Smooth muscle cell (in vitro differentiated cells): ENCODE measurements around the gene IL19. TPM values are rescaled to one million over a fixed set of nuclear protein-coding genes. Genes with fewer than 3 reads are reported as not detected.

Source experiments
- DNase-seq: peaks from one replicate; lab custom pipeline; 2025; ENCODE audit not compliant: unreplicated experiment; lab: John Stamatoyannopoulos, UW
- H2AFZ ChIP-seq: fragments of 200-600 bp; sonication (generic); 2 replicates; pipeline ENCODE4 v1.6.0; 2016; ENCODE audit warnings: antibody characterized with exemption, low read depth, mild to moderate bottlenecking
- H3F3A ChIP-seq: fragments of 200-600 bp; sonication (generic); 2 replicates; pipeline ENCODE4 v1.6.0; 2017; ENCODE audit warnings: antibody characterized with exemption, low read depth
- H3K27ac ChIP-seq: fragments of 200-600 bp; sonication (generic); 2 replicates; pipeline ENCODE4 v1.5.1; 2016; ENCODE audit warnings: low read depth, mild to moderate bottlenecking
- H3K27me3 ChIP-seq: fragments of 200-600 bp; sonication (generic); 2 replicates; pipeline ENCODE4 v1.6.1; 2016; ENCODE audit warnings: low read depth, mild to moderate bottlenecking
- H3K36me3 ChIP-seq: fragments of 200-600 bp; sonication (generic); 2 replicates; pipeline ENCODE4 v1.5.1; 2016; ENCODE audit warnings: low read depth
- H3K4me1 ChIP-seq: fragments of 200-600 bp; sonication (generic); 2 replicates; pipeline ENCODE4 v1.5.1; 2016; ENCODE audit warnings: low read depth
- H3K4me2 ChIP-seq: fragments of 200-600 bp; sonication (generic); 2 replicates; pipeline ENCODE4 v1.6.0; 2016; ENCODE audit warnings: mild to moderate bottlenecking
- H3K4me3 ChIP-seq: fragments of 200-600 bp; sonication (generic); 2 replicates; pipeline ENCODE4 v1.5.1; 2016; ENCODE audit warnings: mild to moderate bottlenecking
- H3K79me2 ChIP-seq: fragments of 200-600 bp; sonication (generic); 2 replicates; pipeline ENCODE4 v1.6.0; 2016; ENCODE audit warnings: low read depth, mild to moderate bottlenecking
- H3K9ac ChIP-seq: fragments of 200-600 bp; sonication (generic); 2 replicates; pipeline ENCODE4 v1.6.0; 2016; ENCODE audit warnings: low read depth
- H3K9me3 ChIP-seq: fragments of 200-600 bp; sonication (generic); replicated peaks from 2 replicates; pipeline ENCODE4 v1.5.1; 2016; ENCODE audit warnings: low read depth
- H4K20me1 ChIP-seq: fragments of 200-600 bp; sonication (generic); 2 replicates; pipeline ENCODE4 v1.6.0; 2016; ENCODE audit warnings: low read depth
- WGBS: methylation state at CpG from one replicate; pipeline ENCODE4 v1.1.7; 2016; ENCODE audit warnings: low lambda C conversion rate; 5-methylcytosine and 5-hydroxymethylcytosine counted together
- polyA plus RNA-seq: library from polyadenylated mRNA; unstranded; fragments of >200 nt; fragmentation: Nextera tagmentation; extraction: Ambion mirVana; gene quantifications from 2 replicates; pipeline ENCODE4 v1.2.1, GENCODE V29; 2016
- total RNA-seq: library from RNA; depleted of rRNA; stranded (reverse); fragments of >200 nt; gene quantifications from 2 replicates; pipeline ENCODE4 v1.2.3, GENCODE V29; 2014
- TF ChIP-seq, protein P1 (sequence below): fragments of 200-600 bp; sonication (generic); IDR thresholded peaks from 2 replicates; pipeline ENCODE4 v1.5.1; 2017; ENCODE audit warnings: borderline replicate concordance, mild to moderate bottlenecking, antibody characterized with exemption; ENCODE audit not compliant: insufficient read depth, poor library complexity, severe bottlenecking

The IL19 gene
- total and polyA plus RNA-seq, 2 experiments from 2014 or later, result 0.35 TPM; not detected in 1

DNA sequence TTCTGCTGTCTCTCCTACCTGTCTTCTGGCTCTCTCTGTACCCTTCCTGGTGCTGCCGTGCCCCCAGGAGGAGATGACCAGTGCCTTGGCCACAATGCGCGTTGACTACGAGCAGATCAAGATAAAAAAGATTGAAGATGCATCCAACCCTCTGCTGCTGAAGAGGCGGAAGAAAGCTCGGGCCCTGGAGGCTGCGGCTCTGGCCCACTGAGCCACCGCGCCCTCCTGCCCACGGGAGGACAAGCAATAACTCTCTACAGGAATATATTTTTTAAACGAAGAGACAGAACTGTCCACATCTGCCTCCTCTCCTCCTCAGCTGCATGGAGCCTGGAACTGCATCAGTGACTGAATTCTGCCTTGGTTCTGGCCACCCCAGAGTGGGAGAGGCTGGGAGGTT, 38.1 kb upstream of the IL19 start:
- H4K20me1 ChIP-seq, result peaks cover 93% of the 10 kb centered on the region
- H3F3A ChIP-seq, result peaks cover 6% of the 10 kb centered on the region
- DNase-seq, result no peak
- no peaks in the 10 kb centered on the region for H3K9me3 ChIP-seq
- no peaks in the 10 kb centered on the region for H3K27me3 ChIP-seq
- TF ChIP-seq, protein P1, sequence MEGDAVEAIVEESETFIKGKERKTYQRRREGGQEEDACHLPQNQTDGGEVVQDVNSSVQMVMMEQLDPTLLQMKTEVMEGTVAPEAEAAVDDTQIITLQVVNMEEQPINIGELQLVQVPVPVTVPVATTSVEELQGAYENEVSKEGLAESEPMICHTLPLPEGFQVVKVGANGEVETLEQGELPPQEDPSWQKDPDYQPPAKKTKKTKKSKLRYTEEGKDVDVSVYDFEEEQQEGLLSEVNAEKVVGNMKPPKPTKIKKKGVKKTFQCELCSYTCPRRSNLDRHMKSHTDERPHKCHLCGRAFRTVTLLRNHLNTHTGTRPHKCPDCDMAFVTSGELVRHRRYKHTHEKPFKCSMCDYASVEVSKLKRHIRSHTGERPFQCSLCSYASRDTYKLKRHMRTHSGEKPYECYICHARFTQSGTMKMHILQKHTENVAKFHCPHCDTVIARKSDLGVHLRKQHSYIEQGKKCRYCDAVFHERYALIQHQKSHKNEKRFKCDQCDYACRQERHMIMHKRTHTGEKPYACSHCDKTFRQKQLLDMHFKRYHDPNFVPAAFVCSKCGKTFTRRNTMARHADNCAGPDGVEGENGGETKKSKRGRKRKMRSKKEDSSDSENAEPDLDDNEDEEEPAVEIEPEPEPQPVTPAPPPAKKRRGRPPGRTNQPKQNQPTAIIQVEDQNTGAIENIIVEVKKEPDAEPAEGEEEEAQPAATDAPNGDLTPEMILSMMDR, result no peak
- no peak overlapping the region for H3K9ac ChIP-seq
- WGBS, result 95% methylated on average over 11 of the region's 11 CpGs
- H3K4me1 ChIP-seq, result no peaks in the 10 kb centered on the region
- no peak overlapping the region for H3K4me3 ChIP-seq
- H3K4me2 ChIP-seq, result no peak overlapping the region
- H3K36me3 ChIP-seq, result no peaks in the 10 kb centered on the region
- no peak overlapping the region for H3K27ac ChIP-seq
- peaks cover 16% of the 10 kb centered on the region for H3K79me2 ChIP-seq
- H2AFZ ChIP-seq, result no peak overlapping the region

DNA sequence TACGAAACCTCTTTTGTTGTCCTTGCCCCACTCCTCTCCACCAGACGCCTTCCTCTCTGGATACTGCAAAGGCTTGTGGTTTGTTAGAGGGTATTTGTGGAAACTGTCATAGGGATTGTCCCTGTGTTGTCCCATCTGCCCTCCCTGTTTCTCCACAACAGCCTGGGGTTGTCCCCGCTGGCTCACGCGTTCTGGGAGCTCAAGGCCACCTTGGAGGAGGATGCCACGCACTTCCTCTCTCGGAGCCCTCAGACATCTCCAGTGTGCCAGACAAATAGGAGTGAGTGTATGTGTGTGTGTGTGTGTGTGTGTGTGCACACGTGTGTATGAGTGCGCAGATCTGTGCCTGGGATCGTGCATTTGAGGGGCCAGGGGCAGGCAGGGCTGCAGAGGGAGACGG, 37.6 kb upstream of the IL19 start:
- Histone ChIP-seq H3K4me2 (no peak overlapping the region), H3K4me1 (no peaks in the 10 kb centered on the region), H3F3A (peaks cover 6% of the 10 kb centered on the region), H3K4me3 (no peak overlapping the region), H3K27me3 (no peaks in the 10 kb centered on the region), H3K9me3 (no peaks in the 10 kb centered on the region), H4K20me1 (peaks cover 88% of the 10 kb centered on the region), H3K36me3 (no peaks in the 10 kb centered on the region), H2AFZ (no peak overlapping the region), H3K27ac (no peak overlapping the region), H3K9ac (no peak overlapping the region), H3K79me2 (peaks cover 11% of the 10 kb centered on the region)
- WGBS, result 92% methylated on average over 11 of the region's 11 CpGs
- TF ChIP-seq, protein P1, result no peak
- DNase-seq, result no peak

DNA sequence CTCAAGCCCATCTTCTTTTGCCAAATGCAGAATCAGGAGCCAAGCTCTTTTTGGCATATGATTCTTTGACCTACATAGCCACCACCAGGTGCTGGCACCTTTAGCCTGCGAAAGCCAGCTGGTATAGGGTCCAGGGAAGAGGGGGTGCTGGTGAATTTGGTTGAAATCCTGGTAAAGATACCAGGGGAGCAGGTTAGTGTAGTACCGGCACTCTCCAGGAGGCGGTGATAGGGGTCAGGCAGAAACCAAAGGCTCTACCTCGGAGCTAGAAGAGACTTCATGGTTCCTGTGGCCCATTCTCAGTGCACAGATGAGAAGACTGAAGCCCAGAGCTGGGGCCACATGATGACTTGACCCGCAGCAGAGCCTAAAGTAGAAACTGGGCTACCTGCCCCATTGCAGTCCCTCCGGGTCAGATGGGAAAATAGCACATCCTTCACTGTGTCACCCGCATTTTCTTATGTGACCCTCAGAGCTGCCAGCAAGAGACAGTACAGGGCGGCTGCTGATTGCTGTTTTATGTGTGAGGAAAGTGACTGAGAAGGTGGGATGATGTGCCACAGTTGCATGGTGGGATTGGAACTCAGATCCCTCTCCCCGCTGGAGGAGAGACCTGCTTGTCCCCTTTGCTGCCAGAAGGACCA, 36.0 kb upstream of the IL19 start:
- Histone ChIP-seq H3K4me2 (no peak overlapping the region), H3K4me3 (no peak overlapping the region), H3K9me3 (no peaks in the 10 kb centered on the region), H3K79me2 (peaks cover 3% of the 10 kb centered on the region), H3K9ac (no peak overlapping the region), H3K4me1 (no peaks in the 10 kb centered on the region), H3F3A (peaks cover 6% of the 10 kb centered on the region), H3K36me3 (no peaks in the 10 kb centered on the region), H2AFZ (no peak overlapping the region), H3K27ac (peak overlapping the region; percentile 37), H3K27me3 (no peaks in the 10 kb centered on the region), H4K20me1 (peaks cover 79% of the 10 kb centered on the region)
- WGBS, result 70% methylated on average over 9 of the region's 9 CpGs
- DNase-seq, result no peak
- TF ChIP-seq, protein P1, result peak; percentile 63

DNA sequence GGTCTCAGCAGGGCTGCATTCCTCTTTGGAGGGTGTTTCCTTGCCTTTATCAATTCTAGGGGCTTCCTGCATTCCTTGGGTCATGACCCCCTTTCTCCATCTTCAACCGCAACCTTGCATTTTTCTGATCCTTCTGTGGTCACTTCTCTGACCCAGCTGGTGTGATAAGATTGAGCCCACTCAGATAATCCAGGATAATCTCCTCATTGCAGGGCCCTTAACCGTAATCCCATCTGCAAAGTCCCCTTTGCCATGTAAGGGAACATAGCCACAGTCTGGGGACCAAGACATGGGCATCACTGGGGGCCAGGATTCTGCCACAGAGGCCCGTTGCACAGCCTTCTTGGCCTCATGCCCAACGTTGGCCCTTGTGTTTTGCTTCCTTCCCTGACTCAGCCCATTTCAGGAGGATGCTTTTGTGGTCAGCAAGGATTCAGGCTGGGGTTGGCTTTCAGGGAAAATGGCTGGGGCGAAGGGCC, 35.0 kb upstream of the IL19 start:
- Histone ChIP-seq H3F3A (peaks cover 6% of the 10 kb centered on the region), H3K4me1 (no peaks in the 10 kb centered on the region), H3K9me3 (no peaks in the 10 kb centered on the region), H3K4me3 (no peak overlapping the region), H3K79me2 (no peaks in the 10 kb centered on the region), H3K27me3 (no peaks in the 10 kb centered on the region), H2AFZ (no peak overlapping the region), H3K36me3 (no peaks in the 10 kb centered on the region), H3K4me2 (peak overlapping the region; percentile 3), H3K27ac (peak overlapping the region; percentile 37), H3K9ac (no peak overlapping the region), H4K20me1 (peaks cover 69% of the 10 kb centered on the region)
- WGBS, result 27% methylated on average over 5 of the region's 5 CpGs
- DNase-seq, result no peak
- TF ChIP-seq, protein P1, result no peak
